ENCODE measurements around the gene METTL1. TPM values are rescaled to one million over a fixed set of nuclear protein-coding genes. Genes with fewer than 3 reads are reported as not detected.

METTL1 gene
- total RNA-seq, result 10 to 100 TPM; 15.4 to 16.0 TPM

GRCh38 chr12:57771873-57772428 is at the start of gene METTL1:
Gene METTL1 (minus strand): TSS chr12:57772105. CDS start chr12:57772083, 22 bp downstream.

GRCh38 chr12:57782608-57783465 is 10.9 kb upstream of the METTL1 start, which contains the start of gene TSFM:
Gene TSFM (plus strand): TSS chr12:57782787. CDS start chr12:57782802, 15 bp downstream.

GRCh38 chr12:57772429-57773322 is 771 bp upstream of the METTL1 start, which contains the start of gene EEF1AKMT3:
Gene EEF1AKMT3 (plus strand): TSS chr12:57772614. CDS start chr12:57772725, 111 bp downstream.

GRCh38 chr12:57766464-57767304 is 5.2 kb downstream of the METTL1 start, which contains the start of gene CYP27B1:
Gene CYP27B1 (minus strand): TSS chr12:57767078. CDS start chr12:57767041, 37 bp downstream.

GRCh38 chr12:57754411-57755193 is 17.3 kb downstream of the METTL1 start, which contains the start of gene MARCHF9:
Gene MARCHF9 (plus strand): TSS chr12:57755103. CDS start chr12:57755529, 426 bp downstream.

GRCh38 chr12:57751788-57752667 is 19.9 kb downstream of the METTL1 start, which contains the start of gene CDK4:
Gene CDK4 (minus strand): TSS chr12:57752310. CDS start chr12:57751717, 593 bp downstream.

GRCh38 chr12:57744777-57745484 is 27.0 kb downstream of the METTL1 start, which contains the start of gene TSPAN31:
Gene TSPAN31 (plus strand): TSS chr12:57745039. CDS start chr12:57745155, 116 bp downstream.

GRCh38 chr12:57738661-57739237 is 33.2 kb downstream of the METTL1 start, which contains the start of gene AGAP2:
Gene AGAP2 (minus strand): TSS chr12:57738742. CDS start chr12:57738246, 496 bp downstream.

Small RNA genes within 50 kb of the gene (microRNA-seq; reads per million reads assigned to microRNA genes)
- not detected for gene MIR6759 (ENCODE audit: borderline microRNAs expressed, borderline replicate concordance)

Other genes starting within 250 kb of the METTL1 start
- 10 to 100 TPM; 78.2 to 82.2 TPM for gene MBD6, start 249.3 kb downstream of the METTL1 start, total RNA-seq
- 10 to 100 TPM; 78.3 to 80.0 TPM for gene DCTN2, start 224.9 kb downstream of the METTL1 start, total RNA-seq
- under 1 TPM; 0.58 to 0.71 TPM for gene KIF5A, start 222.1 kb downstream of the METTL1 start, total RNA-seq
- 10 to 100 TPM; 16.8 to 18.3 TPM for gene PIP4K2C, start 180.9 kb downstream of the METTL1 start, total RNA-seq
- 10 to 100 TPM; 22.1 to 24.5 TPM for gene DTX3, start 167.3 kb downstream of the METTL1 start, total RNA-seq
- gene ARHGEF25, start 160.7 kb downstream of the METTL1 start, total RNA-seq, result 1 to 10 TPM in 1 of 2 experiments, under 1 TPM in 1; 0.76 to 1.1 TPM
- gene B4GALNT1, start 138.9 kb downstream of the METTL1 start, total RNA-seq, result under 1 TPM; 0.33 to 0.63 TPM
- 100 to 1,000 TPM; 133 to 136 TPM for gene OS9, start 78.0 kb downstream of the METTL1 start, total RNA-seq
- gene AGAP2, start 33.4 kb downstream of the METTL1 start, total RNA-seq, result 10 to 100 TPM; 66.7 to 68.6 TPM
- 10 to 100 TPM; 17.8 to 19.3 TPM for gene TSPAN31, start 27.1 kb downstream of the METTL1 start, total RNA-seq
- gene CDK4, start 19.8 kb downstream of the METTL1 start, total RNA-seq, result 10 to 100 TPM; 77.6 to 85.6 TPM
- gene MARCHF9, start 17.0 kb downstream of the METTL1 start, total RNA-seq, result 10 to 100 TPM; 32.3 to 34.0 TPM
- gene CYP27B1, start 5.0 kb downstream of the METTL1 start, total RNA-seq, result 1 to 10 TPM; 2.0 to 2.2 TPM
- 1 to 10 TPM; 4.0 to 4.5 TPM for gene EEF1AKMT3, start 509 bp upstream of the METTL1 start, total RNA-seq
- gene TSFM, start 10.7 kb upstream of the METTL1 start, total RNA-seq, result 10 to 100 TPM; 25.6 to 27.8 TPM
- 1 to 10 TPM; 3.4 to 3.7 TPM for gene AVIL, start 46.6 kb upstream of the METTL1 start, total RNA-seq
- 100 to 1,000 TPM; 157 to 159 TPM for gene CTDSP2, start 74.6 kb upstream of the METTL1 start, total RNA-seq
- 10 to 100 TPM; 12.9 to 15.0 TPM for gene ATP23, start 169.5 kb upstream of the METTL1 start, total RNA-seq

Measured in activated naive CD4-positive, alpha-beta T cell treated with anti-CD3 and anti-CD28 coated beads, Interleukin-2, amount 10 ng/mL, durations not matched to agents 5 hours and 36 hours (primary cell).